ENCODE results near the gene TNFAIP8L3.

Gene TNFAIP8L3

DNA sequence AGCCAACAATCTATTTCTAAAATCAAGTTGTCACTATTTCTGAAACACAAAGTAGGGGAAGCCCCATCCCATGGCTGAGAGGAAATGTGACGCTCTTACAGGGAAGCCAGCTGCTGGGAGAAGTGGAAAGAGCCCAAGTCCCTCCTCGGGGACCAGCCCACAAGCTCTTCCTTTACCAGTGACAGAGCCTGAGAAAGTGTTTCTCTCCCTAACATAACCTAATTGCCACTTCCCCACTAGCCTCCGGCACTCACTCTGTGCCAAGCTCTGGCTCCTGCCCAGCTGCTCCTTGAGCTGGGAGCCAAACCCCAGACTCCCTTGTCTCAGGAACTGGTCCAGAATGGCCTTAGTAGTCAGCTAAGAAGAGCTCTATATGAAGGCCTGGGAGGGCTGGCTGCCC, 42.9 kb downstream of the TNFAIP8L3 start:
- DNase-seq, result no peak

DNA sequence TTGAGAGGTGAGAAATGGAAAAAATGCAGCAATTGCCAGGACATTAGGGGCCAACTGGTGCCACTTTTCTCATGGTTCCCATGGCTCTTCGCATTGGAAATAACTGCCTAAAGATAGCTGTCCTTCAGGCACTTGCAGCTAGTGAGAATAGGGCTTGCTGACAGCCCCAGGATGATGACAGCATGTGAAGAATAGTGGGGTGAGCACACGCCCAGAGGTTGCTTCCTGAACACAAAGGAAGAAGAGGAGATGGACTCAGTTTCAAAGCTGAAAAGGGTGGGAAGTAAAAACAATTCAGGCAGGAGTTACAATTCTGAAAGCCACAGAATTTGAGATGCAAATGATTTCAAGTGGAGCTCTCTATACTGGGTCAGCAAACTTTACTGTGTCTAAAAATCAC, 45.6 kb downstream of the TNFAIP8L3 start:
- DNase-seq, result no peak

DNA sequence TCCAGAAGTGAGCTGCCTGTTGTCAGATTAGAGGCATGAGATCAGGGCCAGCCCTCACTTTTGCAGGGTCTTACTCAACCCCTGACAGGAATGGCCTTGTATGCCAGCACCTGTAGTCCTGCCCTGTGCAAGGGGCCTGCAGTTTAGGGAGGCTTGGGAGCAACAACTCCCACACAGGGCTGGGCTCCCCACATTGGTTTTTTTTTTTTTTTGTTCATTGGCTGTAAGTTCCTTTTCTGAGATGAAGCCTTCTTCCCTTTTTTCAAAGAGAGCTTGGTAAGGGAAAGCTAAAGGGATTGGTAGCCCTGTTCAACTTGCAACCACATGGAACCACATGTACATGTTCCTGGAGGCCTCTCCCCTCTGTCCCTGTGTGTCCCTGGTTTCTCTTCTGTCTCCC, 46.4 kb downstream of the TNFAIP8L3 start:
- DNase-seq, result no peak

DNA sequence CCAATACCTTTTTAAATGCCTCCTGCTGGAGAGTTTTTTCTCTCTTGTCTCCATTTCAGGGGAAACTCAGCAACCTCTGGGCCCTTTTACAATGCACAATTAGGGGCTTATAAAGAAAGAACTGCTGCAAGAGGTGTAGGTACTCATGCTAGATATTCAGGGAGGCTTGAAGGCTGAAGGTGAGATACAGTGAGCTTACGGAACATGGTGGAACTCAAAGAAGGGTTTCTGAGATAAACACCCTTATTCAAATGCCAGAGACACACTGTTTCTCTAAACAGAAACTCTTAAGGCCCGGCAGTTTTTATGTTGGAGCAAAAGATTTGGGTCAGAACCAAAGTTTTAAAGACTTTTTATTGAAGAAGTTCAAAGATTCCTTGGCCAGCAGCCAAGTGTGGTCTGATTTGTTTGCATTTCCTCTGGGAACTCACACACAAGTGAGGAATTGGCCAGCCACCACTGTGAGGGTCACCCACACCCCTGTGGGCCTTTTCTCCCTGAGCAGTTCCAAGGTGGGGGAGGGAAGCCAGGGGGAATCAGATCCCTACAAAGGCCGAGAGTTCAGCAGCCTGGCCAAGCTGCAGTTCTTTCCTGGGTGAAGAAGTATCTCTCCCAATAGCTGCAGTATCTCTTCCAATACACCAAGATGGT, 47.8 kb downstream of the TNFAIP8L3 start:
- DNase-seq, result peak; percentile 2

DNA sequence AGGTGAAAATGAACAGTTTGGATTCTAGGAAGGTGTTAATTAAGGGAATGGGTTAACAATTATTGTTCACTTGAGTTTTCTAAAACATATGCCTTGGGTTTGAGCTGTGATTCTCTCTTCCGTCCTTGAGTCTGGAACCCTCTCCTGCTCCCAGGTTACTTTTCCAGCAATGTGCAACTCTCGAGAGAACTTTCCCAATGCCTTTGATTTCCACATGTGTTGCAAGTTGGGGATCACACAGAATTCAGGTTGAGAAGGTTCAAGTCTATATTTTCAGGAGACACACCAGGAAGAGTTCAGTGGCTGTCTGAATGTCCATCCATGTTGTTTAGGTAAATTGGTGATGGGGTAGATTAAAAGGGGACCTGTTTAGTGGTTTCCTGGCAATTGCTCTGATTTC, 48.7 kb downstream of the TNFAIP8L3 start:
- no peak for DNase-seq

DNA sequence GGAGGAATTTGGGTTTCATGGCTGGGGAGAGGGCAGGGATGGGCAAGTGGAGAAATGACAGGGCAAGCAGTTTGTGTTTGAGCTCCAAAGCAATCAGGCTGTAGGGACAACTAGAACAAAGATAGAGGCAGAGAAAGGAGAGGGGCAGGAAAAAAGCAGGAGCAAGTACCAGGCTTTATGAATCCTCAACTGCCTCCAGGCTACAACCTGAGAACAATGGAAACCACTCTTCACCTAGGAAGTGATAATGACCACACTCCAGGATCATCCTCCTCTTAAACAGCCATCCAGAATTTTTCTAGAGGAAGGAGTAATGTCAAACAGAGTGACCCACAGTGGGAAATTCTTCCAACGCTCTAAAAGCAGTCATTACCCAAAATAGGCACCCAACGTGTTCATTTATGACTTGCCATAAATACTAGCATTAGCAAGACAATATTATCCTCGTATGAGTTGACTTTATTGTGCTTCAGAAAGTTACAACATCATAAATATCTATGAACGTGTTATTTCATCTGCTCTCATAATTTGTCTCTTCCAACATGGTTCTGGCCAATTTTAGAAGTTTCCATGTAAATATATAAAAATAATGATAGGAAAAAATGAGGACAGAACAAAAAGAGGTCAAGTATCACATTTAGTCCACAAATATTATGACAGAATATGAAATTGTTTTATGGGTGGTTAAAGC, 50.5 kb downstream of the TNFAIP8L3 start:
- DNase-seq, result no peak

DNA sequence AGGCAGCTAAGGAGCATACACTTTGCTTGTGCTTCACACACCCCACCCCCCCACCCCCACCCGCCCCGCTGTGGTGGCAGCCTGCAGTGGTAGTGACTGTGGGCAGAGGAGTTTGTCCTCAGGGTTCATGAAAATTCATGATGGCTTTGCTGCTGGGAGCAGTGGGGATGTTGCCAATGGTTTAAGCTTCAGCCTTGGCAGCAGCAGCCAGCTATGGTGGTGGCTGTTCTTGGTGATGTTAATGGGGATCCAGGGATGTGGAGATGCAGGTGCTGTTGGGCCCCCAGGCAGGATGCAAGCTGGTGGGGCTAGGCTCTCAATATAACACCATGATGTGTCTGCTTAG, 55.8 kb downstream of the TNFAIP8L3 start:
- no peak for DNase-seq

DNA sequence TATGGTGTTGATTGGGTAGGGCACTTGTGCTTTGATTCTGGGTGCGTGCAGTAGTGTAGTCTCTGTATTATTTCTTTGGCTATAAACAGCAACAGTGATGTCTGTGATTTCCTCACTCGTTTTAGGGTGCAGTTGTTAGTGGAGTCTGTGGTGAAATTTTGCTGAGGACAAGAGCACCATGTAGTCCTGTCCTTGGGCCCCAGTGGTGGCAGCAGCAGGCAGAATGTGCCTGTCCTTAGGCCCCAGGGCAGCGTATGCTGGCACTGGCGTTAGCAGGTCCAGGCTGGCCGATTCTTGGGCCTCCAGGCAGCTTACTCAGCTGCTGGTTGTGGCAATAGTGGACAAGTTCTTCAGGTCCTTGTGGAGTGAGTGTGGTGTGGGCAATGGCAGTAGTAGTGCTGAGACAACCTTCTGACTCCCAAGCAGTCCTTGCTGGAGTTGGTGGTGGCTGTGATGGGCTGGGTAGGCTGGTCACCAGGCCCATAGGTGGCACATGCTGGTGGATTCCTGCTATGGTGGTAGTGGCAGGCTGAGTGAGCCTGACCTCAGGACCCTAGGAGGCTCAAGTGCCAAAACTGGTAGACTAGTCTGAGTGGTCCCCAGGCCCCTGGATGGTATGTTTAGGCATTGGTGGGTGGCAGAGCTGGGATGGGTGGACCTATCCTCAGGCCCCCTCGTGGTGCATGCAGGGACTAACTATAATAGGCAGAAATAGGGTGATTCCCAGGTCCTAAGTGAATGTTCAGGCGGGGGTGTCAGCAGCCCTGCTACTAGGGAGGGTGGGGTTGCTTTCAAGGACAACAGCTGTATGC, 56.3 kb downstream of the TNFAIP8L3 start:
- peak; percentile 28 for DNase-seq

DNA sequence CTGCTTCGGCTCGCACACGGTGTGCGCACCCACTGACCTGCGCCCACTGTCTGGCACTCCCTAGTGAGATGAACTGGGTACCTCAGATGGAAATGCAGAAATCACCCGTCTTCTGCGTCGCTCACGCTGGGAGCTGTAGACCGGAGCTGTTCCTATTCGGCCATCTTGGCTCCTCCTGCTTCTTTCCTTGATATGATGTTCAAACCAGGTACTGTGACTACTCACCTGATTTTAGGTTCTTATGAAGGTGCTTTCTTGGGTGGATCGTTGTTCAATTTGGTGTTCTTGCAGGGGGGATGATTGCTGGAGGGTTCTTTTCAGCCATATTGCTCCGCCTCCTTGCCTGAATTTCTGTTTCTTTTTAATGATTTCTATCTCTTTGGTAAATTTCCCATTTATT, 57.2 kb downstream of the TNFAIP8L3 start:
- peak; percentile 14 for DNase-seq

DNA sequence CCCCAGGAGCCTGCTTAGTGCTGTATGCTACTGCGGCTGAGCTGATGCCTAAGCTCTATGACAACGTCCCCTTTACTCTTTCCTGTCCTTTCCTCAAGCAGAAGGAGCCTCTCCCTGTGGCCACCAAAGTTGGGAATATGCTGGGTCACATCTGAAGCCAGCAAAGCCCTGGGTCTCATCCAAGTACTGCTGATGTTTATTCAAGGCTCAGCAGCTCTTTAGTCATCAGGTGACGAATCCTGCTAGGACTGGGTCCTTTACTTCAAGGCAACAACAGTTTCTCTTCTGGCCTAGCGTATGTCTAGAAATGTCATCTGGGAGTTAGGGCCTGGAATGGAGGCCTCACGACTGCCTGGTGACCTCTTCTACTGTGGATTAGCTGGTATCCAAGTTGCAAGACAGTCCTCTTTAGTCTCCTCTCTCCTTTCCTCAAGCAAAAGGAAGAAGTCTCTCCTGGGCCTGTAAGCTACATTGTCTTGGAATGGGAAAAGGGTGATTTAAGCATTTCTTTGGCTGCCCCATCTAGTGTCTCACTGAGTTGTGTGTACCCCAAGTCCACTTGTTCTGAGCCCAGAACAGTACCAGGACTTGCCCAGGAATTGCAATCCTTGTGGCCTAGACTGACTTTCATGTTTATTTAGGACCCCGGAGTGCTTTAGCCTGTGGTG, 63.9 kb downstream of the TNFAIP8L3 start:
- peak; percentile 65 for DNase-seq

DNA sequence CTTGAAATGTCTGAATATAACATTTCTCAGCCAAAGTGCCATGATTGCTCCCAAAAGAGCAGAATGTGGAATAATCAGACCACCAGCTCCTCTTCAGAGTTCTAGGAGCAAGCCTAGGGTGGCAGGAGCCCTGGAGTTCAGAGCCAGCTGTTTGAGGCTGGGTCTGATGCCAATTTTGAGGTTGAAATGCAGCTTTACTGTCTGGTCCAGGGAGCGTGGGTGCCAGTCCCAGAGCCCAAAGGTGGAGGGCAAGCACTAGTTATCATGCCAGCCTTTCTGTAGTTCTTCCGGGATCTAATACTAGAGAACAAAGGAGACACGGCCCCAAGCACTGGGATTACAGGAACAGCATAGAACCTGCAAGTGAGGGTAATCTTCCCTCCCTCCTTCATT, 69.3 kb downstream of the TNFAIP8L3 start:
- DNase-seq, result no peak

DNA sequence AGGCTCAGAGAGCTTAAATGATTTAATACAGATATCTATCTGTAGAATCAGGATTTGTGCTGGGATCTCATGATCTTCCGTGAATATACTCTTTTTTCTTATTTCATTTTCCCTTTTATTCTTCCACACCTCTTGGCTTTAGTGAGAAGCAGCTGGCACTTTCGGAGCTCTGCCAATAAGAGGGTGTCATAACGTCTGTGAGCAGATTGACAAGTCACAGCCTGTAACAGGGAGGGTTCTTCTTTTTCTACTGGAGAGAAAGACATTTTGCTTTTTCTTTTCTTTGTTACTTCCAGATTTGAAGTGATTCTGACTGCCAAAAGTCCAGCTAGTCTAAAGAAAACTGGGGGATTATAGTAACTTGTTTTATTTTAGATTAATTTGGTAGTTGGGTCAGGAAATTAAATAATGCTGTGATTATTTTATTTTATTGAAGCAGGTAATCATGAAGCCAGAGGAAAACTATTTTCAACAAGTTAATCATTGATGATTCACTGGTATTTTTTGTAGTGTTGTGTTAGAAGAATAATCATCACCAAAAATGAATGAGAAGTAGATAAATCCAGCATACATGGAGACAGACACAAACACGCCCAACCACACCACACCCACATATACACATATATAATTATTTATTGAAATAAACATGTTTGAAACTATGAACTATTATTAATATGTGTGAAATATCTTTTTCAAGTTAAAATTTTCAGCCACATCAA, 69.8 kb downstream of the TNFAIP8L3 start:
- no peak for DNase-seq

DNA sequence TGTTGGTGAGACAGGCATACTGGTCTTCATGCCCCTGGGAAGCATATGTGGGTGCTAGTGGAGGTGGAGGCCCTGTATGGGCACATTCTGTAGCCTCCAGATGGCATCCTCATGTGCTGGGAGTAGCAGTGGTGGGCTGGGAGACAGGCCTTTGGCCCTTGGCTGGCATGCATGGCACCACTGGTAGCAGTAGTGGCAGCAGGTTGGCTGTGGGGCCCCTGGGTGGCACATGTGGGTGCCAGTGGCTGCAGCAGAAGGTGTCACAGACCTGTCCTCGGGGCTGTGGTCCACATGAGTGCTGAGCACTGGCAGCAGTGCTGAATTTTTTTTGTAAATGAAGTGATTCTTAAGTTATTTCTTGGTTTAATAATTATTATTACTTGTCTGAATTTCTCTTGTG, 71.2 kb downstream of the TNFAIP8L3 start:
- no peak for DNase-seq

DNA sequence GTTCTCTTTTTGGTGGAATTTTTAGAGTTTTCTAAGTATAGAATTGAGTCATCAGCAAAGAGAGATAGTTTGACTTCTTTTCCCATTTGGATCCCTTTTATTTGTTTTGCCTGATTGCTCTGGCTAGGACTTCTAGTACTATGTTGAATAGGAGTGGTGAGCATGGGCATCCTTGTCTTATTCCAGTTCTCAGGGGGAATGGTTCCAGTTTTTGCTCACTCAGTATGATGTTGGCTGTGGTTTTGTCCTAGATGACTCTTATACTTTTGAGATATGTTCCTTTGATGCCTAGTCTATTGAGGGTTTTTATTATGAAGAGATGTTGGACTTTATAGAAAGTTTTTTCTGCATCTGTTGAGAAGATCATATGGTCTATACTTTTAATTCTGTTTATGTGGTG, 72.5 kb downstream of the TNFAIP8L3 start:
- no peak for DNase-seq

DNA sequence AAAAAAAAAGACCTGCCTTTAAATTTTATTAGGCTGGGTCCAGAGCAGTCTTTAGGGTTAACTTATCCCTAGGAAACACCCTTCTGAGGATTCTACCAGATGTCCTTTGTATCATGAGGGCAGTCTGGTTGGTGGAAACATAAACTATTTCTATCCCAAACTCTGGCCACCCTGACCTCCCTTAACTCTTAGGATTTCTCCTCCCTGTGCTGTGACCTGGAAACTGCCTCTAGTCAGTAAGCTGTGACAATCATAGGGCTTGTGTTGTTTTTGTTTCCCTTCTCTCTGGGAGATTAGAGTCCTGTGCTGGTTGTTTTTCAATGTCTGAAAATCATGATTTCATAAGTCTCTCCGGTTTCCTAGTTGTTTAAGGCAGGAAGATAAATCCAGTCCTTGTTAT, 78.1 kb downstream of the TNFAIP8L3 start:
- no peak for DNase-seq

DNA sequence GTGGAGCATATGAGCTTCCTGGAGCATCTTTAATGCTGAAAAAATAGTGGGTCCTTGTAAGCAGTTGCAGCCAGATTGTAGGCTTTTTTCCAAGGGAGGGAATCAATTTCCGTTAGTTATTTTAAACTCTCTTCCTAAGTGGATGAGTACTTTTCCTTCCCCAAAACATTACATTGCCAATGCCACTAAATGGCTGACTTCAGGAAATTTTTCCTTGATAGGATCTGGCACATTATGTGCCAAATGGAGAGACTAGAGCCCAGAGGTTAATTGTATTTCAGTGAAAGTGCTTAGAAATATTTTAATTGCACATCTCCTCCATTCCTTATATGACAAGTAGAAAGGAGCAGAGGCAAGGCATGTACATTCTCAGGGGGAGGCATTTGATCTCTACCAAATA, 83.5 kb downstream of the TNFAIP8L3 start:
- DNase-seq, result no peak

DNA sequence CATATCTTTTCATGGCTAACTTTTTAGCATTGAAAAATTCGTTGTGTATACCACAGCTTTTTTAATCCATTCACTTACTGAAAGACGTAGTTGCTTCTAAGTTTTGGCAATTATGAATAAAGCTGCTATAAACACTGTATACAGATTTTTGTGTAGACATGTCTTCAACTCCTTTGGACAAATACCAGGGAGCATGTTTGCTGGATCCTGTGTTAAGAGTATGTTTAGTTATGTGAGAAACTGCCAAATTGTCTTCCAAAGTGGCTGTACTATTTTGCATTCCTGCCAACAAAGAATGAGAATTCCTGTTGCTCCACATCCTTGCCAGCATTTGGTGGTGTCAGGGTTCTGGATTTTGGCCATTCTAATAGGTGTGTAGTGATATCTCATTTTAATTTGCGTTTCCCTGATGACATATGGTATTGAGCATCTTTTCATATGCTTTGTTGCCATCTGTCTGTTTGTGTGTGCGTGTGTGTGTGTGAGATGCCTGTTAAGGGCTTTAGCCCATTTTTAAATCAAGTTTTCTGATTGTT, 87.5 kb downstream of the TNFAIP8L3 start:
- DNase-seq, result no peak
